ENCODE results near the gene REG4. TPM values are rescaled to one million over a fixed set of nuclear protein-coding genes. Genes with fewer than 3 reads are reported as not detected.
"Not testable (repeated sequence)": the region's sequence is repeated elsewhere in the genome, so short reads cannot be mapped to it uniquely, and the experiment has no call there.

Gene REG4
- total RNA-seq, 1 donor from 2014 or later, result not detected

DNA sequence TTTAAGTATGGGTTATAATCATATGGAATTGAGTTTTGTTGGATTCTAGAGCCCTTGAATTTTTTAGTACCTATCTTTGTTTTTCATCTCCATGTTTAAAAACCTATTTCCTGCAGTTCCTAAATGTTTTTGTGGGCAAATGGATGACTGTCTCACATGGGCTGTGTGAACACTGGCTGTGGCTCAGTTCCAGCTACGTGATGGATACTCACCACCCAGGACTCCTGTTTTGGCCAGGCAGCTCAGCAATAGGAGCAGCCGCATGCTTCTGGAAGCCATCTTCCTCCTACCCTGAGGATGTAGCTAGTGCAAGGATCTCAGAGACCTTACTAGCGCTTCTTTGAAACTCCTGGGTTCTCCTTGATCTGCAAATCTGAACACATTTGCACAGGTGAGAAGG lies 2.8 kb downstream of the REG4 start:
- intact Hi-C loops (cut with micrococcal nuclease), result no loop called here

DNA sequence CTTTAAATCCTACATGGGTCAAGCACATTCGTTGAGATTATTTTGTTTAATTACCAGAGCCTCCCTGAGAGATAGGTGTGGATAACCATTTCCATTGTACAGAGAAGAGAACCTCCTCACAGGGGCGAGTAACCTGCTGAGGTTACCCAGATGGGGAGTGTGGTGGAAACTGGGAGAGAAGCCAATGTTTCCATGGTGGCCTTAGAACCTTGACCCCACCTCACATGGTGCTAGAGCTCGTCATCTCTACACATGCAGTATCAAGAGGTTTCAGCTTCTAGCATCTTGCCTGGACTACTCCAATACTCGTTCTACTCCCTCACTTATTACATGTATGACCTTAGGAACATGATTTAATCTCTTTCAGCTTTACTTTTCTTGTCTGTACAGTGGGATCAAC lies 4.8 kb downstream of the REG4 start:
- intact Hi-C loops (cut with micrococcal nuclease), result no loop called here

DNA sequence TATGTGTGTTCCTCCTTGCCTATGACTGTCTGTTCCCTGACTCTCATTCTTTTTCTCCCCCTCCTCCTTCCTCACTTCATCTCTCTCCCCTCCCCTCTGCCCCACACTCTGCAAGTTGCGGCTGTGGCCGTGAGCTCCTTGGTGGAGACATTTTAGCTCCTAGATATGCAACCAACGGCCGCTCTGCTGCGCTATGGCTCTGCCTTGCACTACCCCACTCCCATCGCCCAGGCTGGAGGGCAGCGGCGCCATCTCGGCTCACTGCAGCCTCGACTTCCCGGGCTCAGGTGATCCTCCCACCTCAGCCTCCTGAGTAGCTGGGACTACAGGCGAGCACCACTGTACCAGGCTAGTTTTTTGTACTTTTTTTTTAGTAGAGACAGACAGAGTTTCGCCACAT lies 5.5 kb downstream of the REG4 start:
- intact Hi-C loops (cut with micrococcal nuclease), result no loop called here

DNA sequence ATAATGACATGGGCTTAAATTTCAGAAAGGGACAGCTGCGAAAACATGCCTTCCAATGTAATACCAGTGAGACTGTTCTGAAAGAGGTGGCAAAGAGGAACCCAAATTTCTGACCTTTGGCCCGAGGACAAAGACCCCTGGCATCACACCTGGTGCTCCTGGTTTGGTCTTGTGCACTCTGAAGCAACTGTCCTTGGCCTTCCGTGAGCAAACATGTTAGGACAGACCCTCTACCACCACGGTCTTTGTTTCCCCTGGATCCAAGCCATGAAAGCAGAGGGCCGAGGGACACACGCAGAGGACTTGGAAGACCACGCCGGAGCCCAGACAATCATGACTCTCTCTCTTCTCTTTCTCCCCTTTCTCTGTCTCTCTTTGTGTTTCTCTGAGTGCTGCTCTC lies 6.0 kb downstream of the REG4 start:
- intact Hi-C loops (cut with micrococcal nuclease), result no loop called here

DNA sequence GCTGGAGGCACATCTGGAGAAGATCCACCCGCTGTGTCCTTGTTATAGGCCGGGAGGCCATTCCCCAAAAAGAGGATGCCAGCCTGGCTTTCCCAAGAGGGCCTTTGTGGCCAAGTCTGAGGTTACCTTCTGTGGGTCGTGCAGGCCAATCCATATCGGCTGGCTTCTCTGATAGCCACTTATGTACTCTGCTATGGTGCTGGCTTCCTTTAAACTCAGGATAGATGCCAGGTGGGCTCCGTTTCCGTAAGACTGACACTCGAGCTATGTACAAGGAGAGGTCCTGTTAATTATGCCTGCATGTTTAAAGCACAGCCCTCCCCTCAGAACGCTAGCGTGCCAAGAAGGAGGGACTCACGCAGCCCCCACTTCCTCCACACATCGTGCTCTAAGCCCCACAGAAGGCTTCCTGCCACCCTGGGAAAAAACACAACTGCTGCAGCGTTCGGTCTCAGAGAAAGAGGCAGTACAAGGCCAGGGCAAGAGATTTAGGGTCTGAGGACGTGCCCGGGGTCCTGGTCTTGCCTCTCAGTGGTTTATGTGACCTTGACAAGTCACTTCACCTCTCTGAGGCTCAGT lies 11.6 kb downstream of the REG4 start:
- intact Hi-C loops (cut with micrococcal nuclease), result no loop called here

DNA sequence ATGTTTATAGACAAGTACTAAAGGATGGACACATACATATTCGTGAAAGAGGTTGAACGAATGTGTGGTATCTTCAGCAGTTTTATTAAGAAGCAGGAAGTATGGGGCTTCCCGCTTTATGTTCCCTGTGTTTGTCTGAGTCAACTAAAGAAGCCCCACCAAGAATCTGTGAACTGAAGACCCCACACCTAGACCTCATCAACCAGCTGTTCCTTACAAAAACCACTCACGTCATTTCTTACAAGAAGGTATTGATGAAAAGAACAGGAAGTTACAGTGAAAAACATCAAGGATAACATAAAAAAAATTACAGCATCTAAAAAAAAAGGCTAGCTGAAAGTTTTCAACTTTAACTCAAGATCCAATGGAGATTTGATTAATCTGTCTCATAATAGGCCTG lies 12.3 kb downstream of the REG4 start:
- intact Hi-C loops (cut with micrococcal nuclease), result no loop called here

DNA sequence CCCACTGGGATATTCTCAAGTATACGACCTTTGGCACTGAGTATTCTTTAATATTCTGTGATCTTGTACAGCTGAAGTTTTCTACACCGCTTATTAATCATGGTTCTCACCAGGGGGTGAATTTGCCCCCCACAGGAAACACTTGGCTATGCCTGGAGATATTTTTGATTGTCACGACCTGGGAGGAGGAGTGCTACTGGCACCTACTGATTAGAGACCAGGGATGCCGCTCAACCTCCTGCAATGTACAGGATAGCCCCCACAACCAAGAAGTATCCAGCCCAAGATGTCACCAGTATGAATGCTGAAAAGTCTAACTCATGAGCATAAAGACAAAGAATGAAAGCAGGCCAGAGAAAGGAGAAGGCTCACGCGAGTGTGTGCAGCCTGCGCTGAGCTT lies 13.7 kb downstream of the REG4 start:
- intact Hi-C loops (cut with micrococcal nuclease), result no loop called here

DNA sequence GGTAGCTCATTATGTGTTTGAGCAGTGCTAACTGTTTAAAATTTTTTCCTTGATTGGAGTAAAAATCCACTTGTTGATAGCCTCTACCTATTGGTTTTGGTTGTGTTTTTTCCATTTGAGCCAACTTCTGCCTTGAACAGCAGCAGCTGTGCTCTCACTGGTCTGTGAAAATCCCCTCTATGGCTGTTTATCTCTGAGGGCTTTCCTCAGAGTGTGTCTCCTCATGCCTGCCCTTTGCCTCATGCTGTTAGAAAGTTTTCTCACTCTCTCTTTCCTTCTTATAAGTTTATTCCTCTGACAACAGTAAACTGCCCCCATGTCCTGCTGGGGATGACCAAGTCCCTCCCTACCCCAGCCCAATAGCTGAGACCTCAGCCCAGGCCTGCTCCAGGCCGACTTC lies 14.1 kb downstream of the REG4 start:
- intact Hi-C loops (cut with micrococcal nuclease), result no loop called here

DNA sequence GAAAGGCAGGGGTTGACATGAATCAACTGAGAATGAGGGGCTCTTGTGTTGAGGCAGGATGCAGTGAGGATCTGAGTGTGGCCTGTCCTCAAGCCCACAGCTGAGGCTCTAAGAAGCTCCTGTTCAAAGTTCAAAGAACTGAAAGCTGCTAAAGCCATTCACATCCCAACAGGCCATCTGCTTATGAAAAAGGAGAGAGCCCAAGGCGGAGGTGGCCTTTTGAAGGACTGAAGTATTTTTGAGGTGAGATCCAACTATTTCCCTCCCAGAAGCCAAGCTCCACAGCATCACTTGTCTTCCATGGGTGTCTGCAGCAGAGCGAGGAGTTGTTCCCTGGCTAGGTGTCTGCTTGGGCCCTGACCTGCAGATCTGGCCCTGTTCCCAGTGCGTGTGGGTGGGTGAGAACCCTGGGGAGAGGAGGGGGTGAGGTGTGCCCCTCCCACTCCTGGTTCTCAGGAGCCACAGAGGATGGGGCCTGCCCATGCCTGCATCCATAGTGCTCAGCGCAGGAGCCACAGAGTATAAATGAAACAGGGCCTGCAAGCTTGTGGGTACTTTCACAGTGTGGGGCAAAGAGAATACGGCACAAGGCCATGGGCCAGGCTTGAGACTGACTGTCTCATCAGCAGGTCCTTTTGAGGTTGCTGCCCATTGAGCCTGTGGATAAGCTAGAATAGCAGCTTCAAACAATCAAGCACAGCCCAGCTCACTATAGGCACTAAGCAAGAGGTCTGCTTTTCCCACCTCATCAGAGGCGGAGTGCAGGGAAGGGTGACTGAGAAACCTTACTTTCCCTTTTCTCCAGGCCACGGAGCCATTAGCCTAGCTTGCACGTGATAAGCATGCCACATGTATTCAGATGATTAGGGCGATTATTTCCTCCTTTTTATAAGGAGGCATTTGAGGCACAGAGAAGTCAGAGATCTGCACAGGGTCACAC lies 15.7 kb downstream of the REG4 start:
- intact Hi-C loops (cut with micrococcal nuclease), result no loop called here

DNA sequence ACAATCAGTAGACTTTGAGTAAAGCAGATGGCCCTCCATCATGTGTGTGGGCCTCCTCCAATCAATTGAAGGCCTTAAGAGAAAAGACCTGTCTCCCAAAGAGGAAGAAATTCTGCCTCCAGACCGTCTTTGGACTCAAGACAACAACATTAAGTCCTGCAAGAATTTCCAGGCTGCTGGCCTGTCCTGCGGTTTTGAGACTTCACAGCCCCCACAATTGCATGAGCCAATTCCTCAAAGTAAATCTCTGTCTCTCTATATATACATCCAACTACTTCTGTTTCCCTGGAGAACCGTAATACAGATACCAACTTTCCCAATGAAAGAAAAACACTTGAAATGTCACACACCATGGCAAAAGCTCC lies 16.4 kb downstream of the REG4 start:
- intact Hi-C loops (cut with micrococcal nuclease), result no loop called here

DNA sequence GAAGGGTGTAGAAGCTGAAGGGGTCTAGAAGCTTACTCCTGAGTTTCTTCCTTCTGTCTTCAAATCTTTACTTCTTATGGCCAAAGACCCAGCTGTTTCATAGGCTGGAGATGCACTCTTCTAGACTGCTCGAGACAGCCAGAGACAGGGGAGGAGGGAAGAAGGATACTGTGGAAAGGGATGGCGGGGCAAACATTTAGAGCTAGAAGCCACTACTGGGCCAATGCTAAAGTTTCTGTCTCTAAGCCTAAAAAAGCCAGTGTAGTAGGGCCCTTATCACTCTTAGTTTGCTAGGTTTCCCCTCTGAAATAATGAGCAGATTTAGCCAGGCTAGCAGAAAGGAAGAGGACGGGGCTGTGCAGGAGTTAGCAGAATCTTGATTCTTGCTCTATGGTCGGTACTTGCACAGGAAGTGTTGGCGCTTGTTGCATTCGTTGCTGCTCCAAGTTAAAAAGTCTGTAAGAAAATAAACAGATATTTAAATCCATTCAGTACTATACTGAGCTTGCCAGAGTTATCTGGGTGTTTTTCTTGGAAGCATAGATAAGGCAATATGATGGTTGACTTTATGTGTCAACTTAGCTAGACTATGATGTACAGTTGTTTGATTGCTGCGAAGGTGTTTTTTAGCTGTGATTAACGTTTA lies 16.9 kb downstream of the REG4 start:
- intact Hi-C loops (cut with micrococcal nuclease), result no loop called here

DNA sequence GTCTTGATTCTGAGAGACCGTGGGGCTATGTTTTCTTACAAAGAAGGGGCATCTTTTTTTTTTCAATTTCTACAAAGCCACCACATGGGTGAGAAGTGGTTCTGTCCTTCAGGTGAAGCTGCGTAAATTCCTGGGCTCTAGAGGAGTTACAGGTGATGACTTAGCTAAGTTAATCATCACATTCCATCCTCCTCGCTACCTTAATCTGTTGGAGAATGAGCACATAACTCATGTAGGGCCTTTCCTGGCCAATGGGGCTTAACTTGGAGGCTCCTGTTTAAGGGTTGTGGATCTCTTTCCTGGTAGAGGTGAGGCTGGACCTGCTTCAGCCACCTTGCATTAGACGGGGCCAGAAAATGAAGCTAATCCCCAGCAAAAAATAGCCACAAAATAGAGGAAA lies 19.9 kb downstream of the REG4 start:
- intact Hi-C loops (cut with micrococcal nuclease), result no loop called here

DNA sequence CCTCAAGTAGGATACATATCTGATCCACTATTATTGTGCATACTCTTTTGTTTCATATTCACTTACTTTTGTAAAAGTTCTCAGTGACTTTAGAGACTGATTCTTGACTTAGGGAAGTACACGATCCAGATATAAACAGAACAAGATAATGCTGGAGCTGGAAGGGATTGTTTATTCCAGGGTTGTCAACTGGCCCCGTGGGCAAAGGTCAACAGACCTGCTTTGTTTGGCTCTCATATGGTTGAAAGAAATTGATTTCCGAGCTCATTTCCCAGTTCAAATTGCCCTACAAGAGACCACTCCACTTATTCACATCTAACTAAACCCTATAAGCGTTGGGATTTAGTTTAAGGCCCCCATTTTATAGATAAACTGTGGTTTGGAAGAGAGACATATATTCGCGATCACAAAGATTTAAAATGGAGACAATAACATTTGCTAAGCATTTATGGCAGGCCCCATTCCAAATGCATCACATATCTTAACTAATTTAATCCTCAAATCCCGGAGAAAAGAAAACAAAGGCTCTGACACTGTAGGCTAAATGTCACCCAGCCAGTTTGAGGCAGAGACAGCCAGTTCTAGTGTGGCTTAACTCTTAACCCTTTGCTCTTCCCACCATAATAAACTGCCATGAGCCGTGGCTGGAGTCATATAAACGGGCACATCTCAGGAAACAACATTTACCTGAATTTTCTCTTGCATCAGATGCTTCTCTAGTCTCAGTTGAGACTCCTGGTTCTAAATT lies 20.6 kb downstream of the REG4 start:
- intact Hi-C loops (cut with micrococcal nuclease), result no loop called here

DNA sequence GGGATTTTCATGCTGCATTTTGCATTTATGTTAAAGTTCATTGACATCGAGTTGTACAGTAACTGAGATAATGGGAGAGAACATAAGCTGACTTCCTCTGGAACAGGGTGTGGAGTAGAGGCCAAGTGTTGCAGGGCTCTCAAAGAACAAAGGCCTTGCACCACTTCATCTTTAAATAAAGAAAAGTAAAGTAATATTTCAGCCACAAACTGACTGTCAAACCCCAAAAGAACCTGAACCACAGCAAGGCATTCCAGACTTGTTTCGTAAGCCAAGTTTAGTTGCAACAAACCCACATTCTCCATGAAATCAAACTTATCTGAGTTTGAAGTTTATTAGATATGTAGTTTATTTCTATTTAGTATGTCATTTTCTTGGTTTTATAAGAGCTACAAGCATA lies 23.5 kb downstream of the REG4 start:
- intact Hi-C loops (cut with micrococcal nuclease), result no loop called here

DNA sequence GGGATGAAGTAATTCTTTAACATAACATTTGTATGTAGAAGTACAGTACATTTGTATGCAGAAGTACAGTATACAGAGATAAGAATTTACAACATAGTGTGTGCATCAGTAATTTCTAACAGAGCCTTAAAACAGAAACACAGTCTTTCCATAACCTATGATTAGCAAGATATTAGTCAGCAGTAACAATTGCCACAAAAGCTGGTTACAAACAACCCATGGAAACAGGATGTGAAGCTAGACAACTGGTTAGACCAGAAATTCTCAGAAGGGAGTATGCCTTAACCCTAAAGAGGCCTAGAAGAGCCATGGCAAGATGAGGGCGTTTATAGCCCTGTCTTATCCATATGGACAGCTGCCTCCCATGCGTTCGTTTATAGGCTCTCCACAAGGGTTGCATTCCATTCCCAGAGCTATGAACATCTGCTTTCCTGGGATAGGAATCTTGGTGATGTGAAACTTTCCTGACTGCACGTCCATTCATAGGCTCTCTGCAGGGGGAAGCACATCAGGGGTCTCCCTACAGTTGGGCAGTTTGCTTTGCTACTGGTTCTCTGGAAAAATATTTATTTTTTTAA lies 24.7 kb downstream of the REG4 start:
- intact Hi-C loops (cut with micrococcal nuclease), result not testable (repeated sequence)

DNA sequence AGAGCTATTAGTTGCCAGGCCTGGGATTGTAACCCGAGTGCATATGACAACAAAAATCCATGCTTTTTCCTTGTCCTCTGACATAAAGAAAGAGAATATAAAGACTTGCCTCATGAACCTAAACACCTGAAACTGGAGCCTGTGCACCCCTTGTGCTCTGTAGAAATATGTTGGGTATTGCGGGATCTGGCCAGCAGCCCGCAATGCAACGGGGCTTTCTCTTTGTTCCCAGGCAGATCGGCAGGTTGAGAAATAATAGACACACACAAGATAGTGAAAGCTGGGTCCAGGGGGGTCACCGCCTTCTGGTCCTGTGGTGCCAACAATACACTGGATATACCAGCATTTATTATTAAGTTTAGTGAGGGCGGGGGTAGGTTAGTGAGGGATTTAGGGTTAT lies 25.2 kb downstream of the REG4 start:
- intact Hi-C loops (cut with micrococcal nuclease), result not testable (repeated sequence)

DNA sequence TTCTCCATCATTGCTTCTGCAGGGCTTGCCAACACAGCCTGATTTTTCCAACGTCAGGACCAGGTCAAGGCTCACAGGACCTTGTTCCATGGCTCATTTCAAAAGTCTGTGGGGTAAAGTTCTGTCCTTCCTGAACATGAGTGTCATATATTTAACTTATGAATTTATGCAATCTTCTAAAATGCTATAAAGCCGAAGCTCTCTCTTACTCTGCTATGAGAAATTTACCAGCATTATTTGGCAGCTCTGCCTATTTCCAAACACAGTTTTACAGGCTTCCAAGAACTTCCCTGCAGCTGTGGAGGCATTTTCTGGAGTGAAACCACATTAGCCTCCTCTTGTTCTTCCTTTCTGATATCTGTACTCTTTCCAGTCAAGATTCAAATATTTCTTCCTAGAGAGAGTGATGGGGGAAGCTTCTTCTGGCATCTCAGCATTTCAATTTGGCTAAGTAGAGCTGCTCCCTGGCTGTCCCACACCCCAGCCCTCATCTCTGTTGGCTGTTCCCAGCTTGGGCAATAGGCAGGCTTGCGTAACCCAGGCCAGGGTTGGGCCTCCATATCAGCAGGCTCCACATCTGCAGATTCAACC lies 27.0 kb downstream of the REG4 start:
- intact Hi-C loops (cut with micrococcal nuclease), result no loop called here

DNA sequence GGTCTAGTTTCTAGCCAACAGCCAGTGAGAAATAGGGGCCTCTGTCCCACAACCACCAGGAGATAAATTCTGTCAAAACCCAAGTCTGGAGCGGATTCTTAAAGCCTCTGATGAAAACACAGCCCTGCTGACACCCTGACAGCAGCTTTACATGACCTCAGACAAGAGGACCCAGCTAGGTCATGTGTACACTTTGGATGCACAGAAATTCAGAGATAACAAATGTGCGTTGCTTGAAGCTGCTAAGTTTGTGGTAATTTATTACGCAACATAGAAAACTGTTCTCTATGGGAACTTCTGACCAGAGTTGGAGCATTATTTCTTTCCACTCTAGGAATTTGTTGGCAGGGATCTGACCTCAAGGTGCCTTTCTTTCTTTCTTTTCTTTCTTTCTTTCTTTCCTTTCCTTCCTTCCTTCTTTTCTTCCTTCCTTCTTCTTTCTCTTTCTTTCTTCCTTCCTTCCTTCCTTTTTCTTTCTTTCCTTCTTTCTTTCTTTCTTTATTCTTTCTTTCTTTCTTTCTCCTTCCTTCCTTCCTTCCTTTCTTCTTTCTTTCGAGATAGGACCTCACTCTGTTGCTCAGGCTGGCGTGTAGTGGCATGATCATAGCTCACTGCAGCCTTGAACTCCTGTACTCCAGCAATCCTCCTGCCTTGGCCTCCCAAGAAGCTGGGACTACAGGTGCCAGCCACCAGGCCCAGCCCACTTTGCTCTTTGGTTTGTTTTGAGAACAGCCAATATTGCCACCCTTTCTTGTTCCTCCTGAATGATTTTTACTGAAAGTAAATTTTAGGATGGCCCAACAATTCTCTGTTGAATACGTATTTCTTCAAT lies 27.7 kb downstream of the REG4 start:
- intact Hi-C loops (cut with micrococcal nuclease), result no loop called here

DNA sequence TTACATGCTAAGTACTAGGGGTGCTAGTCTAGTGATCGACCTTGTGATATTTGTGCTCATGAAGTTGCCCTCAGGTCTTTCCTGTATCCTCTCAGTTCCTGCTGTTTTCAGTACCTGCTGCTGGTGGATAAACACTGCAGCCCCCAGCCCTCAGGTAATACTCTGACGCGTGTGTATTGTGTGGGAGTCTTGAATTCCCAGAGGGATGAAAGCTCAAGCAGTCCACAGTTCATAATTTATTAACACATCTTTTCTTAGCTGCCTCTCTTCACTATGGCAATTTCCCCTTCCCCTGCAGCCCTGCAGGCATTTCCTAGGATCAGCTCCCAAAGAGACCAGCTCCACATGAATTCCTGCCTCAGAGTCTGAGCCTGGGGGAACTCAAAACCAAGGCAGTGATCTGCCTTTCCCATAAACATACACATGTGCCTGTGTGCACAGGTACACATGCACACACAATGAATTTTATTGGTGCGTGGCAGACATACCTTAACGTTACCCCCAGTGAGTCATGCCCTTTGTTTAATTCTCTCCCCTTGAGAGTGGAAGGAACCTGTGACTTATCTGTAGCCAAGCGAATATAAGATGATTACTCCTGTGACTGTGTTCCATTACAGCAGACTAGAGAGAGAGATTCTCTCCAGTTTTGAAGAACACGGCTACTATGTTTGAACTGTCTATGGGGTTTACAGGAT lies 28.5 kb downstream of the REG4 start:
- intact Hi-C loops (cut with micrococcal nuclease), result no loop called here

Measured in T-helper 2 cell treated with Interferon-gamma antibody and Interleukin-4, amounts not matched to agents 100 ng/mL and 5 ng/mL, for 36 hours (primary cell).